ENCODE data around the gene HSDL1.

HSDL1 gene

DNA sequence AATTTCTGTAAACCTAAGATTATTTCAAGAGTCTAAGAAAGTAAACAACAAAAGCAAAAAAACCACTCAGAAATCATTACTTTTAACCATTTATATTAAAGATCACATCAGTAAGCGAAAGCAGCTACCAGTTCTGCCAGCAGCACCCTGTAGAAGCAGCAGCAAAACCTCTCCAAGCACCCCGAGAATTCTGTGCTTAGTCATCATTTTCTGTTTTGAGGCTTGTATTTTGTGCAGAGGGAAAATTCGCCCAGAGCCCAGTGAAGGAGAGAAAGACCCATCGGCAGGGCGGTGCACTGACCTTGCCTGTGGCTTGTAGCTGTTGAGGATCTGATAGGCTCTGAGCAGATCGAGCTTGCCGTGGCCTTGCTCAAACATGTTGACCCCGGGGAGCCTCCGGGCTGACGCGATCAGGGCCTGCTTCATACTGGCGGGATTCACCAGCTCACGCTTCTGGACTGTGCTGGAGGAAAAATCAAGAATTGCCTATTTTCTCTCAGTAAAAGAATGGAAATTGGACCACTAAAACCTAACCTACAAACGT lies 63.5 kb downstream of the HSDL1 start:
- no peak overlapping the region for H3K4me3 ChIP-seq
- H3K9me3 ChIP-seq, result no peaks in the 10 kb centered on the region
- no peaks in the 10 kb centered on the region for H3K27me3 ChIP-seq
- TF ChIP-seq, protein P1, sequence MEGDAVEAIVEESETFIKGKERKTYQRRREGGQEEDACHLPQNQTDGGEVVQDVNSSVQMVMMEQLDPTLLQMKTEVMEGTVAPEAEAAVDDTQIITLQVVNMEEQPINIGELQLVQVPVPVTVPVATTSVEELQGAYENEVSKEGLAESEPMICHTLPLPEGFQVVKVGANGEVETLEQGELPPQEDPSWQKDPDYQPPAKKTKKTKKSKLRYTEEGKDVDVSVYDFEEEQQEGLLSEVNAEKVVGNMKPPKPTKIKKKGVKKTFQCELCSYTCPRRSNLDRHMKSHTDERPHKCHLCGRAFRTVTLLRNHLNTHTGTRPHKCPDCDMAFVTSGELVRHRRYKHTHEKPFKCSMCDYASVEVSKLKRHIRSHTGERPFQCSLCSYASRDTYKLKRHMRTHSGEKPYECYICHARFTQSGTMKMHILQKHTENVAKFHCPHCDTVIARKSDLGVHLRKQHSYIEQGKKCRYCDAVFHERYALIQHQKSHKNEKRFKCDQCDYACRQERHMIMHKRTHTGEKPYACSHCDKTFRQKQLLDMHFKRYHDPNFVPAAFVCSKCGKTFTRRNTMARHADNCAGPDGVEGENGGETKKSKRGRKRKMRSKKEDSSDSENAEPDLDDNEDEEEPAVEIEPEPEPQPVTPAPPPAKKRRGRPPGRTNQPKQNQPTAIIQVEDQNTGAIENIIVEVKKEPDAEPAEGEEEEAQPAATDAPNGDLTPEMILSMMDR (IDR thresholded peaks at IDR 0.05), result no peak
- no peak overlapping the region for H3K27ac ChIP-seq
- no peak for DNase-seq
- intact Hi-C loops (cut with DNase I; ENCODE audit: low total_unique reads), result loop anchor here (10.0 kb wide), 1 partner anchor 103 kb away; the partner anchor contains the start of gene TAF1C
- H3K4me1 ChIP-seq, result peaks cover 0 to 15% (median 11%) of the 10 kb centered on the region in 4 donors
- peaks cover 53 to 84% (median 53%) of the 10 kb centered on the region in 3 donors for H3K36me3 ChIP-seq

DNA sequence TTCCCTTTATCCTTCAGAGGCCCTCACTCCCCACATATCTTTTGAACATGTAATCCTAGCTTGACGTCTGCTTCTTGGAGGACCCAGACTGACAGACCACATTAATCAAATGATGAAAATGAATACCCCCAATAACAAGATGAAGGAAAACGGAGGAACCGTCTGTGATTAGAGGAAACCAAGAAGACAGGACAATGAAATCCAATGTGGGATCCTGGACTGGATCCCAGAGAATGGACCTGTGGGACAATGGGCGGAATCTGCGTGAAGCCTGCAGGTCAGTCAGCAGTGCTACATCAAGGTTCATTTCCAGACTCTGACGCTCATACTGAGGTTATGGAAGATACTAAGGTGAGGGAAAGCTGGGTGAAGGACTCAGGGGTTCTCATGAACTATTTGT lies 64.2 kb downstream of the HSDL1 start:
- no peaks in the 10 kb centered on the region for H3K27me3 ChIP-seq
- H3K27ac ChIP-seq, result no peak overlapping the region
- no peak overlapping the region for H3K4me3 ChIP-seq
- H3K36me3 ChIP-seq, result peaks cover 50 to 81% (median 52%) of the 10 kb centered on the region in 3 donors
- peaks cover 0 to 15% (median 11%) of the 10 kb centered on the region in 4 donors for H3K4me1 ChIP-seq
- no peak for DNase-seq
- intact Hi-C loops (cut with DNase I; ENCODE audit: low total_unique reads), result loop anchor here (10.0 kb wide), 1 partner anchor 104 kb away; the partner anchor contains the start of gene TAF1C
- no peaks in the 10 kb centered on the region for H3K9me3 ChIP-seq
- TF ChIP-seq, protein P1 (IDR thresholded peaks at IDR 0.05), result no peak

DNA sequence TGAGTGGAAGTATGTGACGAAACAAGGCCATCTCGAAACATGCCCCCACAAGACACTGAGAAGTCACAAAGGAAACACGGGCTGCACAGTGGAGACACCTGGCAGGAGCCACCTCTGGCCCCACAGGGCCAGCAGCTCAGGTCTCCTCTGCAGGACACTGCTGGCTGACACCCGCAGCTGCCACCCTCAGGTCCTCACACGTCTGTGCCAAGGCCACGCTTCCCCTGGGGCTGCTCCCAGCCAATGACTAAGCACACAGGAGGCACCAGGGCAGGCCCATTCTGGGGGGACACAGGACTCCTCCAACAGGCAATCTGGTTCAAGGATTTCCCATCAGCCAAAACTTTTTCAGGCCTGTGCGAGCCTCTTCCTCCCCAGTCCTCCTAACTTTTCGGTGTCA lies 64.6 kb downstream of the HSDL1 start:
- H3K36me3 ChIP-seq, result peaks cover 51 to 82% (median 56%) of the 10 kb centered on the region in 3 donors
- TF ChIP-seq, protein P1 (IDR thresholded peaks at IDR 0.05), result no peak
- H3K4me1 ChIP-seq, result peaks cover 0 to 15% (median 11%) of the 10 kb centered on the region in 4 donors
- no peak overlapping the region for H3K4me3 ChIP-seq
- no peaks in the 10 kb centered on the region for H3K27me3 ChIP-seq
- intact Hi-C loops (cut with DNase I; ENCODE audit: low total_unique reads), result loop anchor here (10.0 kb wide), 1 partner anchor 104 kb away; the partner anchor contains the start of gene TAF1C
- no peak overlapping the region for H3K27ac ChIP-seq
- H3K9me3 ChIP-seq, result no peaks in the 10 kb centered on the region
- DNase-seq, result no peak

DNA sequence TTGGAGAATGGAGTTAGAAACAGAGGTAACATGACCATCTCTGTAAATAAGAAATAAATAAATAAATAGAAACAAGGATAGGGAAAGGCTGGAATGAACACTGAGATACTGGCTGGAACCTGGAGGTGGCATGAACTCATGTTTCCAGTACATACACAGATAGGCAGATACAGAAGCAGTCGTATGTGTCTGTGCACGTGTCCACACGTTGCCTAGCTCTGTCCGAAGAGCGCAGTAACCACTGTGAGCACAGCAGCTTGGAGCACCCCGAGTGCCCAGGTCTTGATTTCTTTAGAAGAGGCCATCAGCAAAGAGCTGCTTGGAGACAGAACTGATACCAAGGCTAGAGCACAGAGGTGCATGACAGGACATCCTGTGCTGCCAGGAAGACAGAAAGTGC lies 65.3 kb downstream of the HSDL1 start:
- no peak for DNase-seq
- intact Hi-C loops (cut with DNase I; ENCODE audit: low total_unique reads), result loop anchor here (10.0 kb wide), 1 partner anchor 105 kb away; the partner anchor contains the start of gene TAF1C
- TF ChIP-seq, protein P1 (IDR thresholded peaks at IDR 0.05), result no peak

DNA sequence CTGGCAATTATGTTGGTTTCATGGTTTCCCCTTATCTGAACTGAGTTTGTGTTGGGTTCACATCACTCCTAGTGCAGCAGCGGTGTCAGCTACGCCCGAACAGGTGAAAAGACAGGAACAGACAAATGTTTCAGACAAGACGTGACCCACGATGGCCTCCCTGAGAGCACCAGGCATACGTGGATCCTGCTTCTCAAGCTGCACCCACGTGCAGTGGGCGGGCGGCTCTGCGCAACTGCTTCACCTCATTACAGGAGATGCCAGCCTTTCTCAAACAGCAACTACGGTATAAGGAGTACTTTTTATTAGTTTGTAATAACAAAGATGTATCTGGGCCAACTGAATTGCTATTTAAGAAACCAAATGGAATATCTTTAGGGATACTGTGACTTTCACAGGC lies 69.6 kb downstream of the HSDL1 start:
- Histone ChIP-seq H3K4me3 (no peak overlapping the region), H3K4me1 (peaks cover 0 to 3% (median 0%) of the 10 kb centered on the region in 4 donors), H3K27ac (no peak overlapping the region), H3K9me3 (no peaks in the 10 kb centered on the region), H3K27me3 (no peaks in the 10 kb centered on the region), H3K36me3 (peaks cover 75 to 91% (median 87%) of the 10 kb centered on the region in 3 donors)
- intact Hi-C loops (cut with DNase I; ENCODE audit: low total_unique reads), result no loop called here
- DNase-seq, result no peak
- TF ChIP-seq, protein P1 (IDR thresholded peaks at IDR 0.05), result no peak

More for the DNA sequence above, 65.3 kb downstream of the HSDL1 start:
- Histone ChIP-seq H3K4me3 (no peak overlapping the region), H3K36me3 (peaks cover 58 to 82% (median 58%) of the 10 kb centered on the region in 3 donors), H3K27me3 (no peaks in the 10 kb centered on the region), H3K9me3 (no peaks in the 10 kb centered on the region), H3K4me1 (peaks cover 0 to 15% (median 11%) of the 10 kb centered on the region in 4 donors), H3K27ac (no peak overlapping the region)

All from tibial artery (tissue), 4 donors.